Mesenchymal stem cell (in vitro differentiated cells and primary cell): ENCODE measurements around the gene CEPT1.
A peak's percentile ranks its signal among the peaks of the same experiment; 100 is the strongest.

Source experiments
- DNase-seq: peaks from one replicate; pipeline ENCODE4 v3.0.0-alpha.2; 2013
- H2AFZ ChIP-seq: one replicate; pipeline ENCODE4 v1.6.1; 2013; ENCODE audit warnings: low read depth, mild to moderate bottlenecking, control low read depth, inconsistent platforms, low read length, moderate library complexity
- H2AK5ac ChIP-seq: 2 replicates; pipeline ENCODE4 v1.6.1; 2013; ENCODE audit warnings: low read length, moderate library complexity, mild to moderate bottlenecking, inconsistent platforms; ENCODE audit not compliant: severe bottlenecking
- H2BK120ac ChIP-seq: one replicate; pipeline ENCODE4 v1.6.1; 2013; ENCODE audit warnings: low read depth, mild to moderate bottlenecking, inconsistent platforms, low read length, moderate library complexity
- H2BK12ac ChIP-seq, 2 experiments: one replicate each; pipeline ENCODE4 v1.6.1; 2013; ENCODE audit warnings: inconsistent platforms in 2 of 2, low read length in 2 of 2, mild to moderate bottlenecking in 2 of 2, moderate library complexity in 2 of 2, control low read depth in 1 of 2
- H2BK15ac ChIP-seq: one replicate; pipeline ENCODE4 v1.6.1; 2013; ENCODE audit warnings: mild to moderate bottlenecking, low read depth, inconsistent platforms; ENCODE audit not compliant: poor library complexity, severe bottlenecking
- H2BK5ac ChIP-seq: 2 replicates; pipeline ENCODE4 v1.6.1; 2013; ENCODE audit warnings: low read depth, mild to moderate bottlenecking, low read length, control low read depth, inconsistent platforms; ENCODE audit not compliant: poor library complexity, severe bottlenecking
- H3K14ac ChIP-seq, 2 experiments: one replicate each; pipeline ENCODE4 v1.6.1; 2013; ENCODE audit warnings: inconsistent platforms in 2 of 2, low read length in 2 of 2, control low read depth in 1 of 2, mild to moderate bottlenecking in 1 of 2, moderate library complexity in 1 of 2
- H3K18ac ChIP-seq, 2 experiments: one replicate each; pipeline ENCODE4 v1.6.1; 2013; ENCODE audit warnings: inconsistent platforms in 2 of 2, low read length in 2 of 2, control low read depth in 1 of 2, low read depth in 1 of 2, mild to moderate bottlenecking in 1 of 2
- H3K23ac ChIP-seq, 2 experiments: one replicate each; pipeline ENCODE4 v1.6.1; 2013; ENCODE audit warnings: inconsistent platforms in 2 of 2, low read length in 2 of 2, mild to moderate bottlenecking in 2 of 2, moderate library complexity in 2 of 2, control low read depth in 1 of 2
- H3K27ac ChIP-seq: 2 replicates; pipeline ENCODE4 v1.5.1; 2013; ENCODE audit warnings: mild to moderate bottlenecking, moderate library complexity, low read length, control low read depth, inconsistent platforms; ENCODE audit not compliant: poor library complexity, severe bottlenecking
- H3K27me3 ChIP-seq, 2 experiments: 2 replicates each; pipeline versions ENCODE4 v1.6.1 to v1.7.0; 2013; ENCODE audit warnings: low read length in 2 of 2, mild to moderate bottlenecking in 2 of 2, moderate library complexity in 2 of 2, control low read depth in 1 of 2, inconsistent platforms in 1 of 2; ENCODE audit not compliant: control insufficient read depth in 1 of 2, insufficient read depth in 1 of 2
- H3K36me3 ChIP-seq, 2 experiments: 2 replicates each; pipeline versions ENCODE4 v1.6.1 to v1.7.0; 2013; ENCODE audit warnings: low read length in 2 of 2, control low read depth in 1 of 2, inconsistent platforms in 1 of 2, low read depth in 1 of 2, mild to moderate bottlenecking in 1 of 2; ENCODE audit not compliant: insufficient read depth in 2 of 2, control insufficient read depth in 1 of 2
- H3K4ac ChIP-seq, 2 experiments: one replicate each; pipeline ENCODE4 v1.6.1; 2013; ENCODE audit warnings: inconsistent platforms in 2 of 2, low read length in 2 of 2, mild to moderate bottlenecking in 2 of 2, moderate library complexity in 2 of 2, control low read depth in 1 of 2, low read depth in 1 of 2
- H3K4me1 ChIP-seq: 2 replicates; pipeline ENCODE4 v1.6.1; 2013; ENCODE audit warnings: low read depth, low read length, control low read depth; ENCODE audit not compliant: control insufficient read depth, insufficient read depth
- H3K4me2 ChIP-seq: 2 replicates; pipeline ENCODE4 v1.6.1; 2013; ENCODE audit warnings: low read length, mild to moderate bottlenecking, inconsistent platforms; ENCODE audit not compliant: poor library complexity, severe bottlenecking
- H3K4me3 ChIP-seq, 2 experiments: 2 replicates each; pipeline versions ENCODE4 v1.5.1 to v1.7.0; 2013; ENCODE audit warnings: low read length in 2 of 2, mild to moderate bottlenecking in 2 of 2, control low read depth in 1 of 2, low read depth in 1 of 2; ENCODE audit not compliant: insufficient read depth in 1 of 2
- H3K79me1 ChIP-seq: replicated peaks from 2 replicates; pipeline ENCODE4 v1.6.1; 2013; ENCODE audit warnings: mild to moderate bottlenecking, control low read depth, low read length, inconsistent platforms; ENCODE audit not compliant: poor library complexity, severe bottlenecking
- H3K9ac ChIP-seq: 2 replicates; pipeline ENCODE4 v1.7.0; 2013; ENCODE audit warnings: mild to moderate bottlenecking, low read length, moderate library complexity
- H3K9me3 ChIP-seq: 2 replicates; pipeline ENCODE4 v1.7.0; 2013; ENCODE audit warnings: mild to moderate bottlenecking, low read length; ENCODE audit not compliant: control insufficient read depth
- H4K8ac ChIP-seq: one replicate; pipeline ENCODE4 v1.6.1; 2013; ENCODE audit warnings: inconsistent platforms, mild to moderate bottlenecking, low read length, moderate library complexity
- H4K91ac ChIP-seq: one replicate; pipeline ENCODE4 v1.6.1; 2013; ENCODE audit warnings: mild to moderate bottlenecking, low read length, inconsistent platforms
- WGBS: methylation state at CpG from one replicate; pipeline ENCODE4 v1.1.7; 2013; ENCODE audit warnings: mixed read lengths; 5-methylcytosine and 5-hydroxymethylcytosine counted together

Gene CEPT1

DNA sequence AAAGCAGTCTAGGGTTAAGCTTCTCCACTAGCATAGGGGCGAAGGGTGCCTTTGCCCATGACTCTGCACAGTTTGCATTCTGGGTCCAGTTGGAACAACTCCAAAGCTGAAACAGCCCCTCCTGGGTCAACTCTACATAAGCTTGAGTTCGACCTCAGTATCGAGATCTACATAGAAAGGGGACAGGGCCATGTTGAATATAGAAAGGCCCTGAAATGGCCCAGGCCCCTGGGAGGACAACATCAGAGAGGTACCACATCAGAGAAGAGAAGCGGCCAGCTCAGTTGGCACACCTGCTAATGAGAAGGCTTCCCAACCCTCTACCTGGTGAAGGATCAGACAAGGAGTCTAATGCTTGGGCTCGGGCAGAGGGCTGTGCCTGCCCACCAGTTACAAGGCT, 58.8 kb downstream of the CEPT1 start:
- no peaks in the 10 kb centered on the region for H3K79me1 ChIP-seq
- H3K23ac ChIP-seq = no peak overlapping the region
- peaks cover 13% of the 10 kb centered on the region for H3K4me1 ChIP-seq
- WGBS = 88% methylated on average over 4 of the region's 5 CpGs
- H4K8ac ChIP-seq = no peak overlapping the region
- no peak overlapping the region for H3K9ac ChIP-seq
- no peak overlapping the region for H2BK15ac ChIP-seq
- peaks cover 6 to 12% of the 10 kb centered on the region in 2 experiments for H3K36me3 ChIP-seq
- peaks cover 0 to 8% of the 10 kb centered on the region in 2 experiments for H3K27me3 ChIP-seq
- DNase-seq = no peak
- no peaks in the 10 kb centered on the region for H3K9me3 ChIP-seq
- H3K14ac ChIP-seq = no peak overlapping the region
- no peak overlapping the region for H2BK5ac ChIP-seq
- H2AFZ ChIP-seq = no peak overlapping the region
- H2BK120ac ChIP-seq = no peak overlapping the region
- H2BK12ac ChIP-seq = no peak overlapping the region
- H4K91ac ChIP-seq = no peak overlapping the region
- H3K4me2 ChIP-seq = no peak overlapping the region
- H3K18ac ChIP-seq = no peak overlapping the region
- no peak overlapping the region for H3K4ac ChIP-seq
- H3K27ac ChIP-seq = no peak overlapping the region
- no peak overlapping the region for H2AK5ac ChIP-seq
- H3K4me3 ChIP-seq = no peak overlapping the region

DNA sequence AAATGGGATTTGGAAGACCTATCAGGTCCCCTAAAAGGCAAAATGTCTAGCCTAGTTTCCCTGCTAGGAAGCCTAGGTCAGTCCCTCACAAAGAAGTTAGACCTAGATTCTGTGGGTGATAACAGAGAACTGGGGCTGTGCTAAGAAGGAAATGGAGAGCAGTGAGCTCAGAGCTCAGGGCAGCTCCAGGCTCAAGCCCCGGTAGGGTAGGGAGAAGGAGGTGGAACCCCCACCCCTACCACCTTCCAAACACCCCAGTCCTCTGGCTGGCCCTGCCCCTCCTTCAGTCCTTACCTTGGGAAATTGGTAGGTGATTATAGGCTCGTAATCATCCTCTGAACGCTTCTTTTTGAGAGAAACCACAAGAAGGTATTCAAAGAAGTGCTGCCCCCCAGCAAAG, 59.3 kb downstream of the CEPT1 start:
- Histone ChIP-seq H3K79me1 (no peaks in the 10 kb centered on the region), H2AK5ac (no peak overlapping the region), H3K27ac (no peak overlapping the region), H3K14ac (no peak overlapping the region), H3K27me3 (peaks cover 2 to 8% of the 10 kb centered on the region in 2 experiments), H3K36me3 (peaks cover 6 to 12% of the 10 kb centered on the region in 2 experiments), H4K8ac (no peak overlapping the region), H2BK5ac (no peak overlapping the region), H2AFZ (no peak overlapping the region), H3K4ac (no peak overlapping the region), H3K4me1 (peaks cover 11% of the 10 kb centered on the region), H2BK120ac (no peak overlapping the region), H3K23ac (no peak overlapping the region), H3K9ac (no peak overlapping the region), H3K4me3 (no peak overlapping the region), H3K9me3 (no peaks in the 10 kb centered on the region), H2BK15ac (no peak overlapping the region), H4K91ac (no peak overlapping the region), H3K18ac (no peak overlapping the region), H2BK12ac (no peak overlapping the region), H3K4me2 (no peak overlapping the region)
- 86% methylated on average over 2 of the region's 3 CpGs for WGBS
- DNase-seq = no peak

DNA sequence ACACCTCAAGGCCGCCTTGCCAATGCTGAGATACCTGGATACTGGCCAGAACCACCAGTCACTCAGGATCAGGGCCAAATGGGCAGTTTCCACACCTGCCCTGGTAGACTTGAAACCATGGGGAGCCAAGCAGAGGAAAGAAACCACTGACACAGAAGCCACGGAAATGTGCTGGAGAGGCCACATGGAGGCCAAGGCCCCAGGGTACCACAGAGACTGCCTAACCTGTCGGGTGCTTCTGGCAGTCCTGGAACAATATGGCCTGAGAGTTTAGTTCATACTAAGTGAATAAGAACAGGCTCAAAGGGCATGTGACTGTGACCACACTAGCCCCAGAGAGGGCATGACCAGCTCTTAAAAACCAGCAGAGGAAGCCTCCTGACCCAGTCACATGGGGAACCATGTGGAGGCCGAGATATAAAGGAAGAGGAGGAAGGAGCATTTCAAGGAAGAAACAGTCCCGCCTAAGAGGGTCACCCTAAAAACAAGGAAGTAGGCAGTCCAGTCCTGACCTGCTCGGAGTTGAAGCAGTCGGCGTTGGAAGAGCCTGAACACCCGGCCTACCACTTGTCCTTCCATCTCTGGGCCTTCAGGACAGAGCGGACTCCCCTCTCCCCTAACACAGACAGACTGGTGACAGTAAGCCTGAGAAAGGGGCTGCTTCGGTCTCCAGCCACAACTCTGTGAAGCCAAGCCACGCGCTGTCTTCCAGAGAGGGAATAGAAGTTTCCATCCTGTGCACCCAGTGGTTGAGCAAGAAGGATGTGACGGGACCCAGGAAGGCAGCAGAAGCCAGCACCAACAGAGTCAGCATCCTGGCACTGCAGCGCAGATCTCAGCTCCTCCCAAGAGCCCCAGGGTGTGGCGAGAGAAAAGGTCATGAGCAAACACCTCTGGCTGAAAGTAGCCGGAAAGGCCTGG, 60.1 kb downstream of the CEPT1 start, which contains the start of gene DENND2D:
Gene DENND2D, minus strand, starts transcription at position 766 of the 921 bp plus-strand sequence. Its CDS starts 187 bp downstream, at position 579.
- Histone ChIP-seq H3K23ac (no peak within 1 kb of the TSS), H2AK5ac (no peak within 1 kb of the TSS), H3K9me3 (no peaks in the 10 kb centered on the region), H3K18ac (no peak within 1 kb of the TSS), H2AFZ (no peak within 1 kb of the TSS), H3K4ac (no peak within 1 kb of the TSS), H3K9ac (no peak within 1 kb of the TSS), H2BK15ac (peak within 1 kb of the TSS; percentile 18), H3K79me1 (no peaks in the 10 kb centered on the region), H2BK120ac (peak within 1 kb of the TSS; percentile 22), H3K4me3 (peak within 1 kb of the TSS in 1 of 2 experiments; percentile 23), H2BK12ac (no peak within 1 kb of the TSS), H4K8ac (no peak within 1 kb of the TSS), H4K91ac (no peak within 1 kb of the TSS), H2BK5ac (no peak within 1 kb of the TSS), H3K27ac (no peak within 1 kb of the TSS), H3K4me2 (no peak within 1 kb of the TSS), H3K36me3 (peaks cover 6 to 12% of the 10 kb centered on the region in 2 experiments), H3K4me1 (peaks cover 13% of the 10 kb centered on the region), H3K14ac (peak within 1 kb of the TSS in 1 of 2 experiments; percentile 72), H3K27me3 (peaks cover 10 to 15% of the 10 kb centered on the region in 2 experiments)
- WGBS = 92% methylated on average over 17 of the region's 17 CpGs
- no peak for DNase-seq

DNA sequence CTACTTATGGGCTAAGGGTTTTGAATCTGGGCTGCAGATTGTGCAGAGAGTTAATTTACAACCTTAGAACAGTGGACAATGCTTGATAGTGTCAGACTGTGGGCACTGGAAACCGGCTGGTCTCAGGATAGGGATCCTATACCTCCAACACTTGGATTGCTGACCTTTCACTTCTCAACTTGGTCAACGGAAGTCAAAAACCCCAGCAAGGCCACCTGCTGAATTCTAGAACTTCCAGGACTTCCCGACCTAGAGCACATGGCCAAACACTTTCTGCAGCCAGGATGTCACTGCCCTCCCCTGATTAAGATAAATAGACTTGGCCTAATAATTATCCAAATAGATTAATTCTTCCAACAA, 60.8 kb downstream of the CEPT1 start:
- H4K91ac ChIP-seq = no peak overlapping the region
- no peak overlapping the region for H4K8ac ChIP-seq
- no peak overlapping the region for H3K4ac ChIP-seq
- H3K23ac ChIP-seq = no peak overlapping the region
- H2BK5ac ChIP-seq = no peak overlapping the region
- H3K9ac ChIP-seq = no peak overlapping the region
- H3K14ac ChIP-seq = no peak overlapping the region
- DNase-seq = no peak
- peaks cover 13% of the 10 kb centered on the region for H3K4me1 ChIP-seq
- no peak overlapping the region for H3K18ac ChIP-seq
- no peak overlapping the region for H2AK5ac ChIP-seq
- H2BK120ac ChIP-seq = no peak overlapping the region
- H2BK12ac ChIP-seq = no peak overlapping the region
- peaks cover 10 to 18% of the 10 kb centered on the region in 2 experiments for H3K27me3 ChIP-seq
- H3K4me2 ChIP-seq = no peak overlapping the region
- 75% methylated on average over 3 of the region's 3 CpGs for WGBS
- peaks cover 6 to 10% of the 10 kb centered on the region in 2 experiments for H3K36me3 ChIP-seq
- H3K27ac ChIP-seq = no peak overlapping the region
- no peak overlapping the region for H2AFZ ChIP-seq
- H3K4me3 ChIP-seq = no peak overlapping the region
- no peaks in the 10 kb centered on the region for H3K9me3 ChIP-seq
- H2BK15ac ChIP-seq = no peak overlapping the region
- H3K79me1 ChIP-seq = no peaks in the 10 kb centered on the region
